Uterus (tissue), 2 donors: ENCODE data around the gene ADARB1.

Experiments used
- POLR2A ChIP-seq, 2 donors: fragments of 450-650 bp; IDR thresholded peaks; one replicate each; pipeline ENCODE4 v1.6.1; 2016; ENCODE audit warnings: antibody characterized with exemption in 2 of 2, mild to moderate bottlenecking in 1 of 2, moderate library complexity in 1 of 2
- TF ChIP-seq, protein P1 (sequence below), 4 experiments: fragments of 200-600 bp in 2 of 4; fragments of 450-650 bp in 2 of 4; sonication (generic) in 2 of 4; IDR thresholded peaks; one replicate each; pipeline ENCODE4 v1.5.1; 2016 to 2019; ENCODE audit warnings: antibody characterized with exemption in 4 of 4, mild to moderate bottlenecking in 2 of 4, moderate library complexity in 1 of 4

DNA sequence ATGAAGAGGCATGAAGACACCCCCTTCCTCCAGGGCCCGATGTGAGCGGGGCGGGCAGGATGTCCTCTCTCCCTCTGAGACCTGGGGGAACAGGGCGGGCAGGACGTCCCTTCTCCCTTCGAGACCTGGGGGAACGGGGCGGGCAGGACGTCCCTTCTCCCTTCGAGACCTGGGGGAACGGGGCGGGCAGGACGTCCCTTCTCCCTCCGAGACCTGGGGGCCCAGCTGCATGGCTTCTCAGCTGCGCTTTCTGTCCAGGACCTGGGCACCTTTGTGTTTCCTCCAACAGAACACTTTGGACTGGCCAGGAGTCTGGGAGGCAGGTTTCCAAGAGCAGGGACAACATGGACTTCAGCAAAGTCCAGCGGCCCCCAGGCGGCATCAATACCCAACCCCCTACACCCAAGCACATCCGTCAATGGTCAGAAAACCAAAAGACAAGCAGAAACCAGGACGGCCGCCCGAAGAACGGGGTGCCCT is 30.8 kb upstream of the ADARB1 start:
- TF ChIP-seq POLR2A (IDR thresholded peaks at IDR 0.05), result no peak
- TF ChIP-seq, protein P1, sequence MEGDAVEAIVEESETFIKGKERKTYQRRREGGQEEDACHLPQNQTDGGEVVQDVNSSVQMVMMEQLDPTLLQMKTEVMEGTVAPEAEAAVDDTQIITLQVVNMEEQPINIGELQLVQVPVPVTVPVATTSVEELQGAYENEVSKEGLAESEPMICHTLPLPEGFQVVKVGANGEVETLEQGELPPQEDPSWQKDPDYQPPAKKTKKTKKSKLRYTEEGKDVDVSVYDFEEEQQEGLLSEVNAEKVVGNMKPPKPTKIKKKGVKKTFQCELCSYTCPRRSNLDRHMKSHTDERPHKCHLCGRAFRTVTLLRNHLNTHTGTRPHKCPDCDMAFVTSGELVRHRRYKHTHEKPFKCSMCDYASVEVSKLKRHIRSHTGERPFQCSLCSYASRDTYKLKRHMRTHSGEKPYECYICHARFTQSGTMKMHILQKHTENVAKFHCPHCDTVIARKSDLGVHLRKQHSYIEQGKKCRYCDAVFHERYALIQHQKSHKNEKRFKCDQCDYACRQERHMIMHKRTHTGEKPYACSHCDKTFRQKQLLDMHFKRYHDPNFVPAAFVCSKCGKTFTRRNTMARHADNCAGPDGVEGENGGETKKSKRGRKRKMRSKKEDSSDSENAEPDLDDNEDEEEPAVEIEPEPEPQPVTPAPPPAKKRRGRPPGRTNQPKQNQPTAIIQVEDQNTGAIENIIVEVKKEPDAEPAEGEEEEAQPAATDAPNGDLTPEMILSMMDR (IDR thresholded peaks at IDR 0.05), result no peak
